ENCODE results near the gene IWS1. TPM values are rescaled to one million over a fixed set of nuclear protein-coding genes. Genes with fewer than 3 reads are reported as not detected.

The IWS1 gene
- total RNA-seq, 1 donor from 2014 or later: 39.8 TPM

- no peak for TF ChIP-seq CTCF (IDR thresholded peaks at IDR 0.05)
- peaks cover 57% of the 10 kb centered on the region for H3K4me1 Mint-ChIP-seq (ENCODE audit: unreplicated experiment)
- peaks cover 24% of the 10 kb centered on the region for H3K36me3 Mint-ChIP-seq (ENCODE audit: unreplicated experiment)
- H3K4me3 Mint-ChIP-seq (ENCODE audit: unreplicated experiment): peak overlapping the region; percentile 16
- peak; percentile 93 for DNase-seq (ENCODE audit: extremely low spot score, unreplicated experiment)
- H3K27ac Mint-ChIP-seq (ENCODE audit: unreplicated experiment): peak overlapping the region; percentile 85
- H3K9me3 Mint-ChIP-seq (ENCODE audit: unreplicated experiment): no peaks in the 10 kb centered on the region
- H3K27me3 Mint-ChIP-seq (ENCODE audit: unreplicated experiment): no peaks in the 10 kb centered on the region
Observed at GRCh38 chr2:127508631-127509034, 17.7 kb downstream of the IWS1 start.

- H3K27ac Mint-ChIP-seq (ENCODE audit: unreplicated experiment): peak overlapping the region; percentile 85
- no peak for TF ChIP-seq CTCF (IDR thresholded peaks at IDR 0.05)
- H3K36me3 Mint-ChIP-seq (ENCODE audit: unreplicated experiment): peaks cover 27% of the 10 kb centered on the region
- DNase-seq (ENCODE audit: extremely low spot score, unreplicated experiment): no peak
- H3K4me1 Mint-ChIP-seq (ENCODE audit: unreplicated experiment): peaks cover 53% of the 10 kb centered on the region
- no peaks in the 10 kb centered on the region for H3K27me3 Mint-ChIP-seq (ENCODE audit: unreplicated experiment)
- H3K4me3 Mint-ChIP-seq (ENCODE audit: unreplicated experiment): peak overlapping the region; percentile 4
- no peaks in the 10 kb centered on the region for H3K9me3 Mint-ChIP-seq (ENCODE audit: unreplicated experiment)
Observed at GRCh38 chr2:127508023-127508630, 18.2 kb downstream of the IWS1 start.

GRCh38 chr2:127506510-127506909 is 19.8 kb downstream of the IWS1 start:
- TF ChIP-seq CTCF (IDR thresholded peaks at IDR 0.05): no peak
- H3K36me3 Mint-ChIP-seq (ENCODE audit: unreplicated experiment): peaks cover 42% of the 10 kb centered on the region
- H3K27me3 Mint-ChIP-seq (ENCODE audit: unreplicated experiment): no peaks in the 10 kb centered on the region
- no peak for DNase-seq (ENCODE audit: extremely low spot score, unreplicated experiment)
- H3K27ac Mint-ChIP-seq (ENCODE audit: unreplicated experiment): peak overlapping the region; percentile 50
- H3K9me3 Mint-ChIP-seq (ENCODE audit: unreplicated experiment): no peaks in the 10 kb centered on the region
- peaks cover 41% of the 10 kb centered on the region for H3K4me1 Mint-ChIP-seq (ENCODE audit: unreplicated experiment)
- H3K4me3 Mint-ChIP-seq (ENCODE audit: unreplicated experiment): no peak overlapping the region

- no peaks in the 10 kb centered on the region for H3K27me3 Mint-ChIP-seq (ENCODE audit: unreplicated experiment)
- no peak for TF ChIP-seq CTCF (IDR thresholded peaks at IDR 0.05)
- H3K36me3 Mint-ChIP-seq (ENCODE audit: unreplicated experiment): peaks cover 53% of the 10 kb centered on the region
- H3K4me3 Mint-ChIP-seq (ENCODE audit: unreplicated experiment): no peak overlapping the region
- peaks cover 36% of the 10 kb centered on the region for H3K4me1 Mint-ChIP-seq (ENCODE audit: unreplicated experiment)
- H3K9me3 Mint-ChIP-seq (ENCODE audit: unreplicated experiment): no peaks in the 10 kb centered on the region
- no peak for DNase-seq (ENCODE audit: extremely low spot score, unreplicated experiment)
- no peak overlapping the region for H3K27ac Mint-ChIP-seq (ENCODE audit: unreplicated experiment)
Observed at GRCh38 chr2:127504552-127505430, 21.5 kb downstream of the IWS1 start.

GRCh38 chr2:127503491-127503890 is 22.8 kb downstream of the IWS1 start:
- no peak for TF ChIP-seq CTCF (IDR thresholded peaks at IDR 0.05)
- Mint-ChIP-seq H3K36me3 (ENCODE audit: unreplicated experiment) (peaks cover 53% of the 10 kb centered on the region), H3K4me1 (ENCODE audit: unreplicated experiment) (peaks cover 27% of the 10 kb centered on the region), H3K27me3 (ENCODE audit: unreplicated experiment) (no peaks in the 10 kb centered on the region), H3K4me3 (ENCODE audit: unreplicated experiment) (no peak overlapping the region), H3K9me3 (ENCODE audit: unreplicated experiment) (no peaks in the 10 kb centered on the region), H3K27ac (ENCODE audit: unreplicated experiment) (no peak overlapping the region)
- DNase-seq (ENCODE audit: extremely low spot score, unreplicated experiment): no peak

Measured in osteocyte (in vitro differentiated cells).